Lung (tissue), 12 donors: ENCODE data around the gene IP6K2. TPM values are rescaled to one million over a fixed set of nuclear protein-coding genes. Genes with fewer than 3 reads are reported as not detected.

Experiments used
- ATAC-seq: fragments of 200-7000 bp; cut with Tn5 transposase; one replicate; pipeline ENCODE4 v1.9.1; 2020; ENCODE audit warnings: moderate number of reproducible peaks; ENCODE audit not compliant: insufficient read depth, low FRiP score
- DNase-seq, 3 donors: peaks; one replicate each; pipeline ENCODE4 v3.0.0-alpha.2; 2013 to 2017
- H3K27ac ChIP-seq, 2 donors: one replicate each; pipeline ENCODE4 v1.5.1; 2013; ENCODE audit warnings: mild to moderate bottlenecking in 2 of 2, moderate library complexity in 2 of 2, control low read depth in 1 of 2, inconsistent platforms in 1 of 2, low read depth in 1 of 2, low read length in 1 of 2
- H3K27me3 ChIP-seq, 3 donors: one replicate each; pipeline ENCODE4 v1.5.1; 2013; ENCODE audit warnings: low read length in 2 of 3; ENCODE audit not compliant: control insufficient read depth in 3 of 3, insufficient read depth in 3 of 3
- H3K36me3 ChIP-seq, 4 donors: one replicate each; pipeline ENCODE4 v1.5.1; 2013; ENCODE audit warnings: low read length in 4 of 4, mild to moderate bottlenecking in 1 of 4, moderate library complexity in 1 of 4; ENCODE audit not compliant: control insufficient read depth in 4 of 4, insufficient read depth in 4 of 4
- H3K4me1 ChIP-seq, 5 donors: one replicate each; pipeline ENCODE4 v1.5.1; 2013; ENCODE audit warnings: low read length in 5 of 5, mild to moderate bottlenecking in 2 of 5, moderate library complexity in 1 of 5; ENCODE audit not compliant: control insufficient read depth in 5 of 5, insufficient read depth in 5 of 5
- H3K4me3 ChIP-seq: one replicate; pipeline ENCODE4 v1.5.1; 2013; ENCODE audit warnings: mild to moderate bottlenecking, control low read depth, moderate library complexity
- H3K9ac ChIP-seq, 2 donors: one replicate each; pipeline ENCODE4 v1.5.1; 2013; ENCODE audit warnings: low read length in 2 of 2, control low read depth in 1 of 2; ENCODE audit not compliant: insufficient read depth in 1 of 2
- H3K9me3 ChIP-seq, 4 donors: one replicate each; pipeline ENCODE4 v1.5.1; 2013; ENCODE audit warnings: low read length in 3 of 4, mild to moderate bottlenecking in 1 of 4, moderate library complexity in 1 of 4; ENCODE audit not compliant: control insufficient read depth in 4 of 4, insufficient read depth in 3 of 4
- WGBS, 2 donors: extraction: QIAGEN DNeasy Blood & Tissue Kit; methylation state at CpG; one replicate each; pipeline ENCODE4 v1.1.7; 2013; 5-methylcytosine and 5-hydroxymethylcytosine counted together
- polyA plus RNA-seq, 2 donors: library from polyadenylated mRNA; stranded (reverse); fragments of 200-250 nt; gene quantifications; one replicate each; pipeline ENCODE4 v1.2.1, GENCODE V29; 2013
- total RNA-seq, 2 donors: library from RNA; depleted of rRNA in 1 of 2; stranded (reverse); fragments of >200 nt in 1 of 2; gene quantifications; one replicate each; pipeline ENCODE4 v1.2.1, GENCODE V29; 2014 to 2021
- TF ChIP-seq, protein P1 (sequence below): IDR thresholded peaks from 2 replicates; pipeline ENCODE4 v1.5.1; 2012; ENCODE audit warnings: mild to moderate bottlenecking; ENCODE audit errors: control extremely low read depth, extremely low read depth
- donor health status: control.
- donor health status: control.
- donor health status: Bipolar disorder and iron deficiency.
- donor health status: healthy.
- donor health status: DM: yes; HTN: yes; CAD: no.

IP6K2 gene
- total and polyA plus RNA-seq, 4 donors = 54.3 to 128 (median 61.4) TPM

DNA sequence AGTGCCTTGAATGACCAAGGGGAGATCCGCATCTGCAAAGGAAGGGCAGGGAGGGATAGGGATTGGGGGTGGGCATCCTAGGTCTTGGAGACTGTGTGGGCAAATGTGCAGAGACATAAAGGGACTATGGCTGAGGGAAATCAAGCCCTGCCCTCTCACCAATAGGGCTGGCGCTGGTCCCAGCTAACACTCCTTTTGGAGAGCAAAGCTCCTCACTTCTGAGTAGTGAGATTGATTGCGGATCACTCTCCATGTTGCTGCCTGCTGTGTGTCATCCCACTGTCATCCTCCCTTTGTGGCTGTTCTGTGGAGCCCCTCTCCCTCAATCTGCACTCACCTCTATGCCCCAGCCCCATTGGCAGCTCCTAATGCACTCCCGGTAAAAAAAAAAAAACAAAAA is 52.1 kb downstream of the IP6K2 start:
- no peak for DNase-seq
- no peak for ATAC-seq
- H3K4me3 ChIP-seq = no peak overlapping the region
- H3K27me3 ChIP-seq = peaks cover 0 to 10% (median 10%) of the 10 kb centered on the region in 3 donors
- H3K9me3 ChIP-seq = peaks cover 0 to 2% (median 0%) of the 10 kb centered on the region in 4 donors
- TF ChIP-seq, protein P1, sequence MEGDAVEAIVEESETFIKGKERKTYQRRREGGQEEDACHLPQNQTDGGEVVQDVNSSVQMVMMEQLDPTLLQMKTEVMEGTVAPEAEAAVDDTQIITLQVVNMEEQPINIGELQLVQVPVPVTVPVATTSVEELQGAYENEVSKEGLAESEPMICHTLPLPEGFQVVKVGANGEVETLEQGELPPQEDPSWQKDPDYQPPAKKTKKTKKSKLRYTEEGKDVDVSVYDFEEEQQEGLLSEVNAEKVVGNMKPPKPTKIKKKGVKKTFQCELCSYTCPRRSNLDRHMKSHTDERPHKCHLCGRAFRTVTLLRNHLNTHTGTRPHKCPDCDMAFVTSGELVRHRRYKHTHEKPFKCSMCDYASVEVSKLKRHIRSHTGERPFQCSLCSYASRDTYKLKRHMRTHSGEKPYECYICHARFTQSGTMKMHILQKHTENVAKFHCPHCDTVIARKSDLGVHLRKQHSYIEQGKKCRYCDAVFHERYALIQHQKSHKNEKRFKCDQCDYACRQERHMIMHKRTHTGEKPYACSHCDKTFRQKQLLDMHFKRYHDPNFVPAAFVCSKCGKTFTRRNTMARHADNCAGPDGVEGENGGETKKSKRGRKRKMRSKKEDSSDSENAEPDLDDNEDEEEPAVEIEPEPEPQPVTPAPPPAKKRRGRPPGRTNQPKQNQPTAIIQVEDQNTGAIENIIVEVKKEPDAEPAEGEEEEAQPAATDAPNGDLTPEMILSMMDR = no peak
- H3K4me1 ChIP-seq = peaks cover 0 to 24% (median 0%) of the 10 kb centered on the region in 5 donors
- H3K36me3 ChIP-seq = no peaks in the 10 kb centered on the region
- WGBS, 2 donors = 91 to 94% methylated on average over 4 of the region's 4 CpGs
- H3K27ac ChIP-seq = no peak overlapping the region
- H3K9ac ChIP-seq = no peak overlapping the region

DNA sequence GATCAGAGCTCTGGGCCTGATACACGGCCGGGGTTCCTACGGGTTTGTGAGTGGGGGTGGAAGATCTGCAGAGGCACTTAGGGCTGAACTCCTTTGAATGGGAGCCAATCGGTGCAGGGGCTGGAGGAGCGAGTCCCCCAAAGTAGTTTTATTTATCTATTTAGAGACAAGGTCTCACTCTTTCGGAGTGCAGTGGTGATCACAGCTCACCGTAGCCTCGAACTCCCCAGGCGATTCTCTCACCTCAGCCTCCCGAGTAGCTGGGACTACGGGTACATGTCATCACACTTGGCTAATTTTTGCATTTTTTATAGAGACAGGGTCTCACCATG is 52.7 kb downstream of the IP6K2 start:
- H3K27ac ChIP-seq = no peak overlapping the region
- H3K4me3 ChIP-seq = no peak overlapping the region
- ATAC-seq (no peak), DNase-seq (no peak)
- 63 to 65% methylated on average over 11 of the region's 11 CpGs for WGBS, 2 donors
- H3K36me3 ChIP-seq = no peaks in the 10 kb centered on the region
- H3K4me1 ChIP-seq = peaks cover 0 to 24% (median 0%) of the 10 kb centered on the region in 5 donors
- peaks cover 0 to 10% (median 10%) of the 10 kb centered on the region in 3 donors for H3K27me3 ChIP-seq
- TF ChIP-seq, protein P1 = no peak
- H3K9me3 ChIP-seq = peaks cover 0 to 4% (median 0%) of the 10 kb centered on the region in 4 donors
- no peak overlapping the region for H3K9ac ChIP-seq

DNA sequence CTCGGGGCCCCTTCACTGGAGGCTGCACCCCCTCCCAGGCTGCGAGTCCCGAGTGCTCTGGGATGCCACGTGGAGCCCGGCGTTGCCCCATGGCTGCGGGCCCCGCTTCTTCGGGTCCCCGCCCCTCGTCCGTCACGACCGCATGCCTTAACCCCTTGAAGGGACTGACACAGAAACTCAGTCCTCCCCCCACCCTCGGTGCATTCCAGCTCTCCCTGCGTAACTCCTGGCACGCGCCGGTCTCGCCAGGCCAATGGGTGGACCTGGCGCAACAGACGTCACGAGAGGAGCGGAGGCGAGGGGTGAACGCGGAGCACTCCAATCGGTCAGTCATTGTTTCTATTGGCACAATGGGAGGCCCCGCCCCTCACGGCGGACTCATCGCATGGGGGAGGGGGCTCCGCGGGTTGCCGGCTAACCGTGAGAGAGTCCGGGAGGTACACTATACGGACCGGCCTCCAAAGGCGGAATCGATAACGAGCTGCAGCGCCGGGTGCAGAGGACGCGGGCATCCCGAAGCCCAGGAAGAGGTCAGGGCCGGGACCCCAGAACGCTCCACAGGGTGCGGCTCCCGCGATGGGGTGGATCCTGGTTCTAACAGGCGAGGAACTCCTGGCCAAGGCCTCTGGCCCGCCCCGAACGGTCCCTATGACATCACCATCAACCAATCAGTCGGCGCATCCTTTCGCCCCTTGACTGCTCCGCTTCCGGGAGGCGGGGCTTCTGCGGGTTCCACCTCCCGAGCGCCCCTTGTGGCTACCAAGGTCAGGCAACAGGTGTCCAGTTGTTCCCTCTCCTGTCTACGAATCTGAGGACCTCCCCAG is 53.3 kb downstream of the IP6K2 start:
- peaks cover 0 to 4% (median 0%) of the 10 kb centered on the region in 4 donors for H3K9me3 ChIP-seq
- WGBS, 2 donors = 0 to 2% methylated on average over 64 to 66 of the region's 66 CpGs
- peak overlapping the region in 1 of 2 donors; percentile 24 for H3K27ac ChIP-seq
- TF ChIP-seq, protein P1 = peak; percentile 14
- peaks cover 0 to 10% (median 10%) of the 10 kb centered on the region in 3 donors for H3K27me3 ChIP-seq
- H3K4me3 ChIP-seq = peak overlapping the region; percentile 22
- DNase-seq (peak; percentile 79 to 91 (median 86)), ATAC-seq (peak; percentile 78)
- peak overlapping the region in 1 of 2 donors; percentile 21 for H3K9ac ChIP-seq
- no peaks in the 10 kb centered on the region for H3K36me3 ChIP-seq
- H3K4me1 ChIP-seq = peaks cover 0 to 24% (median 0%) of the 10 kb centered on the region in 5 donors
